Progenitor cell of endocrine pancreas (in vitro differentiated cells): ENCODE measurements around the gene SCCPDH. TPM values are rescaled to one million over a fixed set of nuclear protein-coding genes. Genes with fewer than 3 reads are reported as not detected.

ENCODE experiments used
- DNase-seq: peaks from one replicate; pipeline ENCODE4 v3.0.0; 2021; ENCODE audit warnings: low spot score; ENCODE audit not compliant: unreplicated experiment
- H3K27ac Mint-ChIP-seq: 2 replicates; pipeline ENCODE4 v1.8.0; 2021; ENCODE audit warnings: mild to moderate bottlenecking, moderate library complexity, mixed read lengths
- H3K27me3 Mint-ChIP-seq: 2 replicates; pipeline ENCODE4 v1.8.0; 2021; ENCODE audit warnings: mixed read lengths
- H3K36me3 Mint-ChIP-seq: 2 replicates; pipeline ENCODE4 v1.8.0; 2022; ENCODE audit warnings: mixed read lengths; ENCODE audit not compliant: insufficient read depth
- H3K4me1 Mint-ChIP-seq: 2 replicates; pipeline ENCODE4 v1.8.0; 2021; ENCODE audit warnings: low read depth, mixed read lengths
- H3K4me3 Mint-ChIP-seq: 2 replicates; pipeline ENCODE4 v1.8.0; 2021; ENCODE audit warnings: low read depth, mild to moderate bottlenecking, moderate library complexity, mixed read lengths
- H3K9me3 Mint-ChIP-seq: 2 replicates; pipeline ENCODE4 v1.8.0; 2021; ENCODE audit warnings: low read depth, mixed read lengths
- total RNA-seq: library from RNA; stranded (reverse); gene quantifications from 2 replicates; pipeline ENCODE4 v1.2.1, GENCODE V29; 2021
- TF ChIP-seq, protein P1 (sequence below): fragments of 200-600 bp; sonication (generic); IDR thresholded peaks from one replicate; pipeline ENCODE4 v1.5.0; 2021; ENCODE audit warnings: antibody characterized with exemption, mild to moderate bottlenecking; ENCODE audit not compliant: unreplicated experiment

Gene SCCPDH
- total RNA-seq, 1 donor from 2014 or later, result 43.3 TPM

- peaks cover 5% of the 10 kb centered on the region for H3K27me3 Mint-ChIP-seq
- no peak for DNase-seq
- H3K9me3 Mint-ChIP-seq, result peaks cover 3% of the 10 kb centered on the region
- no peak overlapping the region for H3K4me3 Mint-ChIP-seq
- peak overlapping the region; percentile 56 for H3K27ac Mint-ChIP-seq
- TF ChIP-seq, protein P1, sequence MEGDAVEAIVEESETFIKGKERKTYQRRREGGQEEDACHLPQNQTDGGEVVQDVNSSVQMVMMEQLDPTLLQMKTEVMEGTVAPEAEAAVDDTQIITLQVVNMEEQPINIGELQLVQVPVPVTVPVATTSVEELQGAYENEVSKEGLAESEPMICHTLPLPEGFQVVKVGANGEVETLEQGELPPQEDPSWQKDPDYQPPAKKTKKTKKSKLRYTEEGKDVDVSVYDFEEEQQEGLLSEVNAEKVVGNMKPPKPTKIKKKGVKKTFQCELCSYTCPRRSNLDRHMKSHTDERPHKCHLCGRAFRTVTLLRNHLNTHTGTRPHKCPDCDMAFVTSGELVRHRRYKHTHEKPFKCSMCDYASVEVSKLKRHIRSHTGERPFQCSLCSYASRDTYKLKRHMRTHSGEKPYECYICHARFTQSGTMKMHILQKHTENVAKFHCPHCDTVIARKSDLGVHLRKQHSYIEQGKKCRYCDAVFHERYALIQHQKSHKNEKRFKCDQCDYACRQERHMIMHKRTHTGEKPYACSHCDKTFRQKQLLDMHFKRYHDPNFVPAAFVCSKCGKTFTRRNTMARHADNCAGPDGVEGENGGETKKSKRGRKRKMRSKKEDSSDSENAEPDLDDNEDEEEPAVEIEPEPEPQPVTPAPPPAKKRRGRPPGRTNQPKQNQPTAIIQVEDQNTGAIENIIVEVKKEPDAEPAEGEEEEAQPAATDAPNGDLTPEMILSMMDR, result no peak
- H3K4me1 Mint-ChIP-seq, result peaks cover 13% of the 10 kb centered on the region
- peaks cover 3% of the 10 kb centered on the region for H3K36me3 Mint-ChIP-seq
These were observed 70.8 kb downstream of the SCCPDH start for GRCh38 chr1:246794828-246795671.

DNA sequence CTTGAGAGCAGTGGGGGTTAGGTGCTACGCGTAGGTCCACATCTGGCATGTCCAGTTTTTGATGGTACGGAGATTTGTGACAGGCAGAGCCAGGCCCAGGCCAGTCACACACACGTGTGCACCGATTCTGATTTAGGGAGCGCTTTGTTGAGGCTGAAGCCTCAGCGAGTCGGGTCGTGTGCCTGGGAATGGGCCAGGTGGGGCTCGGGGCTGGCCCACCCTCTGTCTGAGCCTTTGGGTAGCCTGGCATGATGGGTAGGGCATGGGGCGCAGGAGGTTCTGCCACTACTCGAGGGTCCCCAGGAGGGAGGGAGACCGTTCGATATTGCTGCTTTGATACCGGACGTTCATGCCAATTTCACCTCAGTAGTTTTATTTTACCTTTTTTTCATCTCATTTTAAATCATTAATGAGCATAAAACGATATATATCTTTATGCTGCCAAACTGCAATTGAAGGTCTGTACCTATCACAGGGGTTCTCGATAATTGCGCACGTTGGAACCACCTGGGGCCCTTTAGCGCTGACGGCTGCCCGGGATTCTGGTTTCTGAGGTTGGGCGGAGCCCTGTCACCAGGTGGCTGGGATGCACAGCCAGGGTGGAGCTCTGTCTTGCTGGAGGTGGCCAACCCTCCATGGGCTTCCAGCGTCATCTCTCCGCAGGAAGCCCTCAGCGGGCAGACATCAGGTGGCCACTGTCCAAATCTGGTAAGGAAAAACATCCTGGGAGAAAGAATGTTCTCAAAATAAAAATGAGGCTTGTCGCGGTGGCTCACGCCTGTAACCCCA lies 71.9 kb downstream of the SCCPDH start:
- Mint-ChIP-seq H3K27ac (no peak overlapping the region), H3K4me1 (peaks cover 17% of the 10 kb centered on the region), H3K36me3 (peaks cover 1% of the 10 kb centered on the region), H3K4me3 (no peak overlapping the region), H3K27me3 (peaks cover 5% of the 10 kb centered on the region), H3K9me3 (peaks cover 3% of the 10 kb centered on the region)
- no peak for DNase-seq
- TF ChIP-seq, protein P1, result no peak

- H3K27me3 Mint-ChIP-seq, result peaks cover 5% of the 10 kb centered on the region
- peaks cover 3% of the 10 kb centered on the region for H3K9me3 Mint-ChIP-seq
- H3K4me1 Mint-ChIP-seq, result peaks cover 26% of the 10 kb centered on the region
- no peak for DNase-seq
- H3K4me3 Mint-ChIP-seq, result no peak overlapping the region
- TF ChIP-seq, protein P1, result no peak
- H3K27ac Mint-ChIP-seq, result no peak overlapping the region
- H3K36me3 Mint-ChIP-seq, result peaks cover 1% of the 10 kb centered on the region
These were observed 72.9 kb downstream of the SCCPDH start for GRCh38 chr1:246797157-246797556.

- H3K4me3 Mint-ChIP-seq, result no peak overlapping the region
- no peak overlapping the region for H3K27ac Mint-ChIP-seq
- DNase-seq, result no peak
- H3K27me3 Mint-ChIP-seq, result peaks cover 5% of the 10 kb centered on the region
- H3K36me3 Mint-ChIP-seq, result peaks cover 1% of the 10 kb centered on the region
- peaks cover 29% of the 10 kb centered on the region for H3K4me1 Mint-ChIP-seq
- H3K9me3 Mint-ChIP-seq, result peaks cover 3% of the 10 kb centered on the region
- TF ChIP-seq, protein P1, result no peak
These were observed 73.4 kb downstream of the SCCPDH start for GRCh38 chr1:246797597-246797996.

DNA sequence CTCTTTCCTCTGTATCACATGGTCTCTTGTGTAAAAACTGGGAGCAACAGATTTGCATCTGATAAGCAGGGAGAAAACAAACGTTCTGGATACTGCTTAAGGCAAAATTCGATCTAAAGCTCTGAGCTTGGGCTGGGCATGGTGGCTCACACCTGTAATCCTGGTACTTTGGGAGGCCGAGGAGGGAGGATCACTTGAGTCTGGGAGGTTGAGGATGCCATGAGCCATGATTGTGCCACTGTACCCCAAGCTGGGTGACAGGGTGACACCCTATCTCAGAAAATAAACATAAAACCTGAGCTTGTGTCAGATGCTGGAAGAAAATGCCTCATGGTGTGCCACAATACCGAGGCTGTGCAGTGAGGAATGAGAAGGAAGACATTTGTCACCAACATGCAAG lies 73.9 kb downstream of the SCCPDH start:
- Mint-ChIP-seq H3K27ac (no peak overlapping the region), H3K4me3 (no peak overlapping the region), H3K27me3 (peaks cover 5% of the 10 kb centered on the region), H3K36me3 (peaks cover 1% of the 10 kb centered on the region), H3K9me3 (peaks cover 3% of the 10 kb centered on the region), H3K4me1 (peaks cover 28% of the 10 kb centered on the region)
- no peak for DNase-seq
- TF ChIP-seq, protein P1, result no peak
